T-helper 1 cell treated with Interleukin-12 subunit alpha and Interleukin-12 subunit beta and Interleukin-4 antibody, amounts not matched to agents 30 μg/mL and 1 μg/mL, for 36 hours (primary cell): ENCODE results near the gene CTBP2.
"Not testable (repeated sequence)": the region's sequence is repeated elsewhere in the genome, so short reads cannot be mapped to it uniquely, and the experiment has no call there.

ENCODE experiments used
- H3K27ac Mint-ChIP-seq: one replicate; pipeline ENCODE4 v1.8.0; 2021; ENCODE audit warnings: mild to moderate bottlenecking, mixed read lengths
- H3K27me3 Mint-ChIP-seq: one replicate; pipeline ENCODE4 v1.8.0; 2021; ENCODE audit warnings: low read depth, mixed read lengths
- H3K36me3 Mint-ChIP-seq: one replicate; pipeline ENCODE4 v1.8.0; 2021; ENCODE audit warnings: low read depth, mixed read lengths
- H3K4me1 Mint-ChIP-seq: one replicate; pipeline ENCODE4 v1.8.0; 2021; ENCODE audit warnings: low read depth, mixed read lengths
- H3K4me3 Mint-ChIP-seq: one replicate; pipeline ENCODE4 v1.8.0; 2021; ENCODE audit warnings: mild to moderate bottlenecking, moderate library complexity, mixed read lengths
- H3K9me3 Mint-ChIP-seq: one replicate; pipeline ENCODE4 v1.8.0; 2021; ENCODE audit warnings: mixed read lengths

CTBP2 gene

DNA sequence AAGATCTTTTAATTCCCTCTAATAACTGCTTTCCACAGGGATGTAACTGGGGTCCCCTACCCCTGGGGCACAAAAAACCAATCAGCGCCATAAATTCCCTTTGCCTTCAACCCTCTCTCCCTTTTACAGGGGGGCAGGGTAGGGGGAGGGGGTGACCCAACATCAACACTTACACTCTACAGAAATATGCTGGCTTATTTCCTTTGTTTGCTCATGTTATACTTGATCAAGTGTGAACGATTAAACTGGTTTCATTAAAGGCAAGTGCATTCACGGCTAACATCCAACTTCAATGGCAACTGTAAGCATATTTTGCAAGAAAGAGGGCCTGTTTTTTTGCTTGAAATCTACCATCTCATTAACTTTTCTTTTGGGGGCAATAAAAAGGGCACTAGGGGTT is 2.9 kb downstream of the CTBP2 start:
- Mint-ChIP-seq H3K9me3 (no peaks in the 10 kb centered on the region), H3K4me3 (no peak overlapping the region), H3K27ac (no peak overlapping the region), H3K4me1 (peaks cover 3% of the 10 kb centered on the region), H3K27me3 (peaks cover 67% of the 10 kb centered on the region), H3K36me3 (no peaks in the 10 kb centered on the region)

DNA sequence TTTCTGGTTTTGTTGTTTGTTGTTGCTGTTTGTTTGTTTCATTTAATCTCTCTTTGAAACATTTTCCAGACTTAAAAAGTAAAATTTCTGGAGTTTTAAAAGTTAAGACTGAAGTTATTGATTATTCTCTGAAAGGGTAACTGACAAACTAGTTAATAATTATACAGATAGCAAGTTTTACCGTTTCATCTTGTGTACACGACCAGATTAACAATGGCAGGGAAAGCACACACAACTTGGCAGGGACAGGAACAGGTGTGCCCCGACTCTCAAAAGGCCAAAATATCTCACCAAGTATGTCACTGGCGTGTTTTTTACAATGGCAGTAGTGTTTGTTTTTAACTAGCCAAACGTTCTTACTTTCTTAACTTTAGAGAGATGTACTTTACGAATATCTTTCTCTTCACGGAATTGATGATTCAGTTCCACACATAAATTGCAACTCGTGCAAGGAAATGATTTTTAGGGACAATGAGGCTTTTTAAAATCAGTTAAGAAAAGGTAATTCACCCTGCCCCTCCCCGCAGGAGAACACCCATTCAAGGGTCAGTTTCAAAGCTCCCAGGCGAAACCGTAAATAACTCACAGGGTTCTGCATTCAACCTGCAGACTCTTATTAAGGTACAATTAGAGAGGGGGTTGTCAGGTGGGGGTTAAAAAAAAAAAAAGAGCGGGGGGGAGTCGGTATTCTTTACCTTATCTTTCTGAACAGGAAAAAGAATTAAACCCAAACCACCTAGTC is 3.5 kb downstream of the CTBP2 start:
- Mint-ChIP-seq H3K27ac (no peak overlapping the region), H3K4me3 (no peak overlapping the region), H3K9me3 (no peaks in the 10 kb centered on the region), H3K36me3 (no peaks in the 10 kb centered on the region), H3K4me1 (peaks cover 3% of the 10 kb centered on the region), H3K27me3 (peaks cover 65% of the 10 kb centered on the region)

DNA sequence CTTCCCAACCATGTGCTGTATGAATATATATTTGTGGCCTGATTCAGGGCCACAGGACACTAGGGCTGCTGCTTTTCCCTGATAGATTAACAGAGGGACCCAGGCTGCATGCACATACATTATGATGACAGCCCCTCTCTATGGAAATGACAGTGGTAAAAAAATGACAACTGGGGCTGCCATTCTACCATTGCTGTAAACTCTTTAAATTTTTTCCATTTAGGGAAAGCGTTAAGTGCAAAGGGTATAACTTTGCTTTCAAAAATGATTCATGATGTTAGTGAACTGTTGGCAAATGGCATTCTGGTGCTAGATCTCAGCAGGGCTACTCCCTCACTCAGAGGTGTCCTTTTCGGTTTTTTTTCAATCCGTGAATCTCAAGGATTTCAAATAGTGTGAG is 4.2 kb downstream of the CTBP2 start:
- no peak overlapping the region for H3K27ac Mint-ChIP-seq
- peaks cover 60% of the 10 kb centered on the region for H3K27me3 Mint-ChIP-seq
- peaks cover 3% of the 10 kb centered on the region for H3K4me1 Mint-ChIP-seq
- H3K9me3 Mint-ChIP-seq: no peaks in the 10 kb centered on the region
- no peaks in the 10 kb centered on the region for H3K36me3 Mint-ChIP-seq
- H3K4me3 Mint-ChIP-seq: no peak overlapping the region

DNA sequence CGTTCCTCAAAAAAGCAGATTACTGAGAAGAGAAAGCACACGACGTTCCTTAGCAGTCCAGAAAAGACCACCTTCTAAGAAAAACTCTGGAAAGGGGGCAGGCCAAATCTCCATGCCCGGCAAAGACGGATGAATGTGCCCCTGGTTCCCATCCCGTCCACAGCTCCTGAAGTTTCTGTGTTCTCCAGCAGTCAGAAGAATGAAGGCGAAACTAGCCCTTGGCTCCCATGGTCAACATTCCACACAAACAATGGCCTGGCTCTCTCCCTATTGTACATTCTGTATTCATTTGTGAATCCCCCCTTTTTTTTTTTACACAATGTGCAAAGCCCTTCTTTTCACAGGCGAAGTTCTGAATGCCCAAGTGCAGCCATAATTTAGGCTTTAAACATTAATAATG is 5.3 kb downstream of the CTBP2 start:
- no peak overlapping the region for H3K27ac Mint-ChIP-seq
- peaks cover 67% of the 10 kb centered on the region for H3K27me3 Mint-ChIP-seq
- no peaks in the 10 kb centered on the region for H3K9me3 Mint-ChIP-seq
- H3K4me1 Mint-ChIP-seq: peaks cover 3% of the 10 kb centered on the region
- H3K4me3 Mint-ChIP-seq: no peak overlapping the region
- H3K36me3 Mint-ChIP-seq: no peaks in the 10 kb centered on the region

DNA sequence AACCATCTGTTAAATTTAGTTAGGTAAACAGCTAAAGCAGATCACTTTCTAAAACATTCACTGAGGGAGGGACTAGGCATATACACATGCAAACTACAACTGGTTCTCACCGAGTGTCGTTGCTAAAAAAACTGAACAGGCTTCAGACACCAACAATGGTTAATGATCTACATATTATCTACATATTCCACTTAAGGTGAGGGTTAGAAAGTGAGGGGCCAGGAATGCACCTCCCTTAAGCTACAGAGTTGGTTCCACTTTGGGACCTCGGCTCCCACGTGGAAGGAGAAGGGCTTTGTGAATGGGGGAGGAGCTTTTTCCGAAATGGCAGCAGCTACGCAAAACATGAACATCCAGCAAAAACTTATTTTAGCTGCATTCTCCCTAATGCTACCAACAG is 5.8 kb downstream of the CTBP2 start:
- Mint-ChIP-seq H3K27me3 (peaks cover 69% of the 10 kb centered on the region), H3K4me1 (peaks cover 3% of the 10 kb centered on the region), H3K9me3 (no peaks in the 10 kb centered on the region)

DNA sequence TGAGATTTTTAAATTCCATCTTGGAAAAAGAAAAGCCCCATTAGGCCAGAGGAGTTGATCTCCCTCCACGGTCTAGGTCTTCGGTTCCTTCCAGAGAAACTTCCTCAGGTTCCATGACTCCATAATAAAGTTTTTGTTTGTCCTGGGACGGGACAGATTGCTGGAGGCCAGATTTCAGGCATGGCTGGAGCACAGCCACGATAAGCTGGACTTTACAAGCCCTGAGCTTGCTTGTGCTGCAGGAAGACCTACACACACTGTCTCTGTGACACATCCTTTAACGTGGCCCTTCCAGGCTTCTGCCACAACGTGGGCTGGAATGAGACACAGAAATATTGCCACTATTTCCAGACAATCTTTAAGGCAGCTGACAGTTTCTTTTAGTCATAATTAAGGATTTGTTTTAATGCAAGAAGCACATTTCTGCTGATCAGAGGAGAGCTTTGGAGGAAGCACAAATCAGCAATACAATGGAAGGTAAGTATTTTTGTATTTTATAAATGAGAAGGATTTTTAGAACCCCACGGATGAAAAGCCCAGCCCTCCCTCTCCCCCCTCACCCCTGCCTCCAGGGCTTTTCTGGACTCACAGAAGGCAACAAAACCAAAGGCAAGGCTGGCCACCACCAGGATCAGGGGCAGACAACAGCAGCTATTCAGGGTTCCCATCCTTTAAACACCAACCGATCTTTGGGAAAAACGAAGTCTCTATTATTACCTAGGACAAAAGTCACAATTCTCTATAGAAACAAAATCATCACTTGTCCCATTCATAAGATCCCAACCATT is 6.5 kb downstream of the CTBP2 start:
- Mint-ChIP-seq H3K4me1 (peaks cover 3% of the 10 kb centered on the region), H3K4me3 (no peak overlapping the region), H3K27me3 (peaks cover 71% of the 10 kb centered on the region), H3K9me3 (no peaks in the 10 kb centered on the region), H3K36me3 (no peaks in the 10 kb centered on the region), H3K27ac (no peak overlapping the region)

More for the DNA sequence above, 5.8 kb downstream of the CTBP2 start:
- H3K27ac Mint-ChIP-seq: no peak overlapping the region
- H3K36me3 Mint-ChIP-seq: no peaks in the 10 kb centered on the region
- no peak overlapping the region for H3K4me3 Mint-ChIP-seq

DNA sequence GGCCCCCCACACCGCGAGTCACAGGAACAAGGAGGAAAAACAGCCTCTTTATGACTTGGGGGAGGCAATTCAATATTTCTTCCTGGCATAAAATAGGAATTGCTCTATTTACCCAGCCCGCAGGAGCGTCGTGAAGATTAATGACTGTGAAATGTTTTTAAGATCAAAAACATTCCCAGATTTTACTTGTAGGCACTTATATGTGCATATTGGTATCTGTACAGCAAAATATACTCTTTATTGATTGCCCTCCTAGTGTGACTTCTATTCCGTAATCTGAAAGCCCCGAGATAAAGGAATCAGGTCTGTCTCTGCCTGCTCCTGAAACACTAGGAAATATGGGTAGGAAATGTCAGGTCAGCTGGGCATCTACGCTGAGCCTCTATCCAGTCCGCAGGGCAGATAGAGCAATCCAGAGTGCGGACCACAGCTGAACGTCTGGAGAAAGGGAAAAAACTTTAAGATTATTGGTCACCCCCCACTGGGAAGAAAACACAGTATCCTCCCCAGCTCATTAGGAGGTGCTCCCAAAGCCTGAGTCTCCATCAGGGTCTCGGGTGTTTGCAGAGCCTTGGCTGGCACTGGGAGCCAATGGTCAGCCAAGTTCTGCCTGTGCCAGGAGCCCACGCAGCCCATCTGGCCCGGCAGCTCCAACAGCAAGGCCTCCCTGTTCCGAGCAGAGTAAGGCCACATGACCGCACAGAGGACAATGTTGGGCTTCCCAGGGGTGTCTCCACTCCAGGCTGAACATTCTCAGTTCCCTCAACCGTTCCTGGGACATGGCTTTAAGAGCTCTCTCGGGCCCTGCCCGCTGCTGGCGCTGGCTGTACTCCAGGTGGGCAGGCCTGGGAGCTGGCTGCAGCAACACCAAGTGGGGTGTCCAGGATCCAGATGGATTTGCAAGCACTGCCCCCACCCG is 7.7 kb downstream of the CTBP2 start:
- no peaks in the 10 kb centered on the region for H3K4me1 Mint-ChIP-seq
- H3K36me3 Mint-ChIP-seq: no peaks in the 10 kb centered on the region
- peaks cover 73% of the 10 kb centered on the region for H3K27me3 Mint-ChIP-seq
- no peak overlapping the region for H3K4me3 Mint-ChIP-seq
- H3K27ac Mint-ChIP-seq: no peak overlapping the region
- H3K9me3 Mint-ChIP-seq: no peaks in the 10 kb centered on the region

DNA sequence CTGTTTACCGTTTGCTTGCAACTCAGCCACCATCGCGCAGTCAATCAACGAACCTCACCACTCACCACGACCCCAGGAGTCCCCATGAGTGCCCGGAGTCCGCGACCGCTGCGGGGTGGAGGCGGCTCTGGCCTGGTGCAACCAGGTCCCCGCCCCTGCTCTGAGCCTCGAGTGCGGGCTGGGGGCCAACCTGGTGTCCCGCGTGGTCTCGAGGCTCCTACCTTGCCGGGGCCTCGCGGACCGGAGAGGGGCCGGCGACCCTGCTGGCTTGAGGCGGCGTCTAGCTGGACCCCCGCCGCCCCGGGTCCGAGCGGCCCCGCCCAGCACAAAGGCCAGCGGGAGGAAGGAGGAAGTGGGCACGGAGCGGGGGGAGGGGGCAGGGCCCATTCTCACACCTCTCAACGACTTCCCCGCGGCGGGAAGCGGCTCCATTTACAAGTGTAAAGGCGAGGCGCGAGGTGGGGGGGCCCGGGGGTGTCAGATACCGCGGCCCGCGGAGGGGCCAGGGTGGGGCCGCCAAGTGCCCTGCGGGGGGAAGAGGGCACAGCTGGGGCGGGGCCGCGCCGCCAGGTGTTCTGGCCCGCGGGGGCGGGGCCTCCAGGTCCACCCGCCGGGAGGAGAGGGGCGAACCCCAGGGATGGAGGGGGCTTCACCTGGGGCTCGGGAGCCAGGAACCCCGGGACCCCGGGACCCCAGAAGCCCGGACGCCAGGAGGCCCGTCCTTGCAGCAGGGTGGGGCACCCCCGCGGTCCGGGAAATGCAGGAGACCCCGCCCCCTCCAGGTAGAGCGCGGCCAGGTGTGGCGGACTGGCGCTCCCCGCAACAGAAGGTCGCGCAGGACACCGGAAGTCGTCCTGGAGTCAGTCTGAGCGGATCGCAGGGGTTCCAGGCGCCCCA is 8.6 kb downstream of the CTBP2 start:
- no peaks in the 10 kb centered on the region for H3K36me3 Mint-ChIP-seq
- H3K4me3 Mint-ChIP-seq: no peak overlapping the region
- no peaks in the 10 kb centered on the region for H3K4me1 Mint-ChIP-seq
- H3K27me3 Mint-ChIP-seq: peaks cover 70% of the 10 kb centered on the region
- no peak overlapping the region for H3K27ac Mint-ChIP-seq
- H3K9me3 Mint-ChIP-seq: no peaks in the 10 kb centered on the region

DNA sequence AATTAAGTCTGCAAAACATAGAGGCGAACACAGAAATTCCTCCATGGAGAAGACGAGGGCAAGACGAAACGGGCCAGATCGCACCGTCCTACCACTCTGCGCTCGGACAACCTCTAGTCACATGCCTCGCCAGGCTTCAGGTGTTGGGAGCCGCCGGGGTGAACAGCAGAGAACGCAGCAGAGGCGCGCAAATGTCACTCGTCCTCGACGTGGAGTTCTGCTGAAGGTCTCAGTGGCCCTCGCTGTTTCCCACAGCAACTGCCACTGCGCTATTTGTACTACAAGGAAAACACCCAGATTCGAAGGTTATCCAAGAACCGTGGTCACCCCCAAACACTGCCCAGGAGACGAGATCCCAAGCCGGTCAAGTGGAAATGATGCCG is 9.2 kb downstream of the CTBP2 start:
- Mint-ChIP-seq H3K27me3 (peaks cover 63% of the 10 kb centered on the region), H3K4me3 (no peak overlapping the region), H3K36me3 (no peaks in the 10 kb centered on the region), H3K27ac (no peak overlapping the region), H3K4me1 (no peaks in the 10 kb centered on the region), H3K9me3 (no peaks in the 10 kb centered on the region)

DNA sequence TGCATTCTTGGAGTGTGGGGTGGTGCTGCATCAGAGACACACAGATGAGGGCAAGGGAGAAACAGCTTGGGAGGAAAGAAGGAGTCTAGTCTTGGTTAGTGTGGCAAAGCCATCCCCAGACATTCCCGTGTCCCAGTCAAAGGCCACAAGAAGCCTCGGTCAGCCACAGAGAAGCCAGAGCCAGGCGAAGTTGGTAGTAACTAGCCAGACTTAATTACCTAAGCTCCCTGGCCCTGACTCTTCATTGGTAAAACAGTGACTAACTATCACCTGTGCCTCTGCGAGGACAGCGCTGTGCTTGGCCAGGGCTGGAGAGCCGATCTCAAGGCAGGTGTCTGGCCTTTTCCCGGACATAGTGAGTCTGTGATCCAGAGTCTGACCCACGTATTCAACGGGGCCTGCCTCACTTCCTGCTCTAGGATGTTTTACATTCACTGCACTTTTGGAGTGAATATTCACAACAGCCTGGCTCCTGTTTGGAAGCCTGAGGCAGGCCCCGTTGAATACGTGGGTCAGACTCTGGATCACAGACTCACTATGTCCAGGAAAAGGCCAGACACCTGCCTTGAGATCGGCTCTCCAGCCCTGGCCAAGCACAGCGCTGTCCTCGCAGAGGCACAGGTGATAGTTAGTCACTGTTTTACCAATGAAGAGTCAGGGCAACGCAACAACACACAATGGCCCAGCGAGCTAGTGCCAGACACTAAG is 9.8 kb downstream of the CTBP2 start:
- not testable (repeated sequence) for H3K4me1 Mint-ChIP-seq, H3K4me3 Mint-ChIP-seq, H3K27ac Mint-ChIP-seq, H3K36me3 Mint-ChIP-seq, H3K9me3 Mint-ChIP-seq
- peaks cover 57% of the 10 kb centered on the region for H3K27me3 Mint-ChIP-seq

DNA sequence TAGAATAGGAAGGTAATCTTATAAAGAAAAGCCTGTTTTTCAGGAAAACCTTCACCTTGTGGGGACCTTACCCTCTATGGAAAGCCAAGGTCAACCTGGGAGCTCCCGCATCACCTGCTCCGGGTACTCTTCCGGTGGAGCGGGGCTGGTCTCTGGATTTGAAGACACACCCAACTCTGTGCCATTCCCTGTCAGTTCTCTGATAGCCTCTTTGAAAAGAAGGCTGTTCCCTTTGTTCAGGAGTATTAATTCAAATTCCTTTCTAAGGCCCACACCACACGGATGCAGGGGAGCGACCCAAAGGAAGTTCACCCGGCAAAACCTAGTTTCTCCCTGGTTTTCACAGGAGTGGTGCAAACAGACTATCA is 10.7 kb downstream of the CTBP2 start:
- Mint-ChIP-seq H3K4me3 (no peak overlapping the region), H3K27me3 (peaks cover 48% of the 10 kb centered on the region), H3K9me3 (no peaks in the 10 kb centered on the region), H3K27ac (no peak overlapping the region), H3K36me3 (no peaks in the 10 kb centered on the region), H3K4me1 (no peaks in the 10 kb centered on the region)

DNA sequence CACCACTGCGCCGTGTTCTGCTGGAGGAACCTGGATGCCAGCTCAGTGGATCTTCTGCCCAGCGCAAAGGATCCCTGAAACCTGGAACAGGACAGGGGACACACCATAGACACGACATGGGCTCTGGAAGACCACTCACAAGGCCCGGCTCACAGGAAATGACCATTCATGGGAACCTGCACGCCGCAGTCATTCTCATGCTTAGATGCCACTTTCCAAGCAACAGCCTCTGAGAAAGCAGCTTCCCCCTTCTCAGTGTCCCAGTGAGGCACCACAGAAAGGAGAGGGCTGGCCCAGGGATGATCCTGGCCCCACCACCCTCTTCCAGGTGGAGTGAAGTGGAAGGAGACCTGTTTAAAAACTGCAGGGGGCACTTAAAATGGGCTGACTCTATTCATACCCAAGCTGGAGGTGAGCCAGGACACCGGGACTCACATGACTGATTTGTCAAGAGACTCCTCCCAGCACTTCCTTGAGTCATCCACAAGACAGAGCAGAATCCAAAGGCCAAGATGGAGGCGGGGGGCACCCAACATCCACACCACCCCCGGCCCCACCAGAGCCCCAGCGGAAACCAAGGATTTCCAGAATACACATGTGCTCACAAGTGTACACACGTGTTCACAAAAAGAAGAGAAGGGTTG is 11.2 kb downstream of the CTBP2 start:
- Mint-ChIP-seq H3K27me3 (peaks cover 43% of the 10 kb centered on the region), H3K9me3 (no peaks in the 10 kb centered on the region), H3K4me1 (no peaks in the 10 kb centered on the region), H3K4me3 (no peak overlapping the region), H3K36me3 (no peaks in the 10 kb centered on the region), H3K27ac (no peak overlapping the region)

DNA sequence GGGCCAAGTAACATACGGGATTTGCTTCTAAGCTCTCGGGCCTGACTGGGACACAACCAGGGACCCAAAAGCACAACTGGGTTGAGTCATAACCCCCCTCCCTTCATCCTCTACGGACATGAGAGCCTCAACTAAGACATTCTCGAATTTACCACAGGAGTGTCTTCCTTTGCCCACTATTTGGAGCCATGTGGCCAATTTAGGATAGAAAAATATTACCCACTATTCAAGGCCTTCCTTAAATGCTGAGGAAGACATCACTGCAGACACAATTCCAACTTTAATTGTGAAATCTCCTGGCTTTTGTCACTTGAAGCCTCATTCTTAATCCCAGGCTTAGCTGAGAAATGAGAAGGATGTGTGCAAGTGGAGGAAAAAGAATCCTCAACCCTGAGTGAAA is 11.8 kb downstream of the CTBP2 start:
- Mint-ChIP-seq H3K36me3 (no peaks in the 10 kb centered on the region), H3K27ac (no peak overlapping the region), H3K4me1 (no peaks in the 10 kb centered on the region)

More for the DNA sequence above, 11.8 kb downstream of the CTBP2 start:
- peaks cover 37% of the 10 kb centered on the region for H3K27me3 Mint-ChIP-seq
- no peaks in the 10 kb centered on the region for H3K9me3 Mint-ChIP-seq
- no peak overlapping the region for H3K4me3 Mint-ChIP-seq
